Mammary microvascular endothelial cell (primary cell): ENCODE results near the gene FBLIM1. TPM values are rescaled to one million over a fixed set of nuclear protein-coding genes. Genes with fewer than 3 reads are reported as not detected.

Experiments
- total RNA-seq: library from RNA; depleted of rRNA; stranded (reverse); fragments of >200 nt; gene quantifications from 2 replicates; pipeline ENCODE4 v1.2.3, GENCODE V29; 2015

The FBLIM1 gene, protein sequence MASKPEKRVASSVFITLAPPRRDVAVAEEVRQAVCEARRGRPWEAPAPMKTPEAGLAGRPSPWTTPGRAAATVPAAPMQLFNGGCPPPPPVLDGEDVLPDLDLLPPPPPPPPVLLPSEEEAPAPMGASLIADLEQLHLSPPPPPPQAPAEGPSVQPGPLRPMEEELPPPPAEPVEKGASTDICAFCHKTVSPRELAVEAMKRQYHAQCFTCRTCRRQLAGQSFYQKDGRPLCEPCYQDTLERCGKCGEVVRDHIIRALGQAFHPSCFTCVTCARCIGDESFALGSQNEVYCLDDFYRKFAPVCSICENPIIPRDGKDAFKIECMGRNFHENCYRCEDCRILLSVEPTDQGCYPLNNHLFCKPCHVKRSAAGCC
- total RNA-seq: 107 and 137 TPM in 2 replicates

GRCh38 chr1:15758343-15758931 lies at the start of gene FBLIM1:
FBLIM1 (plus strand) TSS chr1:15758795; CDS start chr1:15764984, 6,189 bp downstream.

GRCh38 chr1:15736038-15736891 lies 22.3 kb upstream of the FBLIM1 start, which contains the start of gene SLC25A34:
SLC25A34 (plus strand) TSS chr1:15736258; CDS start chr1:15736486, 228 bp downstream.

DNA sequence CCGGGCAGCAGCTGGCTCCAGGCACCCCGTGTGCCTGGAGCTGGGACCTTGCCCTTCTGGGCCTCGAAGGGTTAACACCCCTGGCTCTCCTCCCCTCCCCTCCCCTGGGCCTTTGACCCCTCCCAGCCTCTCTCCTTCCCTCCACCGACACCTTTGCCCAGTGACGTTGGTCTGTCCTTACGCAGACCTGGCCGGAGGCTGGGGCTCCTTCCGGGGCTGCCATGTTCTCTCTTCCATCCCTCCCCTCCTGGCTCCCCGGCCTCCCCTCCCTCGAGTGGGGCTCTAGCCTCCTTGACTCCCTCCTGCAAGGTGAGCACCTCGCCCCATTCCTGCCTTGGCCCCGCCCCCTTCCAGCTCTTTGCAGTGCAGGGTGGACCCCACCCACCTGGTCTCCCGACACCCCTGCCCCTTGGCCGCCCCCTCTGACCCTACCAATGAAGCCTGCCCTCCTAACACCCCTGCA lies 16.2 kb upstream of the FBLIM1 start, which contains the start of gene TMEM82:
Gene TMEM82, plus strand, starts transcription at position 161 of the 463 bp plus-strand sequence. Its CDS starts 61 bp downstream, at position 222.

GRCh38 chr1:15807549-15807948 lies 49.0 kb downstream of the FBLIM1 start, which contains the start of gene UQCRHL:
UQCRHL (minus strand) TSS chr1:15807649; CDS start chr1:15807649, 0 bp downstream.

Other genes starting within 250 kb of the FBLIM1 start
- gene CASP9, start 234.6 kb upstream of the FBLIM1 start, total RNA-seq: 11.3 and 17.4 TPM in 2 replicates
- 10.5 and 13.9 TPM in 2 replicates for gene DNAJC16, start 231.9 kb upstream of the FBLIM1 start, total RNA-seq
- gene AGMAT, start 173.7 kb upstream of the FBLIM1 start, total RNA-seq: 1.6 and 2.5 TPM in 2 replicates
- 7.8 and 7.9 TPM in 2 replicates for gene DDI2, start 141.3 kb upstream of the FBLIM1 start, total RNA-seq
- 37.1 and 37.4 TPM in 2 replicates for gene PLEKHM2, start 74.5 kb upstream of the FBLIM1 start, total RNA-seq
- gene SLC25A34, start 22.5 kb upstream of the FBLIM1 start, total RNA-seq: 0.05 and 0.27 TPM in 2 replicates
- not detected in 2 replicates for gene TMEM82, start 16.3 kb upstream of the FBLIM1 start, total RNA-seq
- 1.5 TPM in 2 replicates for gene UQCRHL, start 48.9 kb downstream of the FBLIM1 start, total RNA-seq
- 12.6 and 15.8 TPM in 2 replicates for gene SPEN, start 88.9 kb downstream of the FBLIM1 start, total RNA-seq
- 20.6 and 26.9 TPM in 2 replicates for gene ZBTB17, start 217.3 kb downstream of the FBLIM1 start, total RNA-seq
- not detected in 2 replicates for gene SRARP, start 245.4 kb downstream of the FBLIM1 start, total RNA-seq